Measurements from ENCODE around the gene FNDC3B. TPM values are rescaled to one million over a fixed set of nuclear protein-coding genes. Genes with fewer than 3 reads are reported as not detected.

FNDC3B gene
- total and polyA plus RNA-seq, 2 of the 8 experiments (the other 6 are each of a cell fraction or from before 2014, with no cell fraction given): 14.1 to 44.4 TPM

- Histone ChIP-seq H4K91ac (replicated peaks; ENCODE audit: insufficient read length, low read length) (no peak overlapping the region), H2BK120ac (replicated peaks; ENCODE audit: low read depth, low read length) (no peak overlapping the region), H2AK5ac (ENCODE audit: low read depth, low read length) (no peak overlapping the region), H3K18ac (ENCODE audit: extremely low read depth, low read length) (no peak overlapping the region), H3K27ac (ENCODE audit: low read depth, low read length) (no peak overlapping the region; the same call in 1 of the 2 replicates), H2AFZ (ENCODE audit: low read length) (no peak overlapping the region), H2BK5ac (ENCODE audit: low read depth, low read length) (no peak overlapping the region), H4K5ac (ENCODE audit: insufficient read length, low read depth, low read length) (no peak overlapping the region), H3K23ac (ENCODE audit: insufficient read length) (no peak overlapping the region), H3K56ac (replicated peaks; ENCODE audit: insufficient read length, low read depth, low read length) (no peak overlapping the region), H4K20me1 (replicated peaks in 1 of 2; ENCODE audit: control insufficient read depth in 1 of 2, insufficient read depth in 2 of 2, low read length in 2 of 2) (peaks cover 0 to 2% of the 10 kb centered on the region in 2 experiments), H3K23me2 (ENCODE audit: low read depth, low read length) (no peaks in the 10 kb centered on the region), H3K27me3 (replicated peaks in 1 of 4; ENCODE audit: control insufficient read depth in 3 of 4, extremely low read depth in 1 of 4, insufficient read depth in 3 of 4, low read length in 3 of 4) (no peaks in the 10 kb centered on the region), H2BK12ac (ENCODE audit: low read depth, low read length) (no peak overlapping the region), H3K36me3 (ENCODE audit: control insufficient read depth in 2 of 4, insufficient read depth in 4 of 4, low read length in 3 of 4) (no peaks in the 10 kb centered on the region; a peak in 1 of 8 replicates), H3K14ac (ENCODE audit: insufficient read length) (no peak overlapping the region), H3K9ac (replicated peaks in 1 of 4; ENCODE audit: extremely low read depth in 1 of 4, low read depth in 3 of 4, low read length in 3 of 4) (no peak overlapping the region), H3K4me2 (ENCODE audit: insufficient read depth in 1 of 2, low read depth in 2 of 2, low read length in 2 of 2) (0 out of 4 replicates have a peak overlapping the region, but pooled peaks of 1 of the 2 experiments have one; percentile 6), H3K4me3 (ENCODE audit: extremely low read depth in 1 of 4, insufficient read depth in 2 of 4, low read depth in 3 of 4, low read length in 4 of 4) (peak overlapping the region in 1 of 4 experiments; percentile 9; a peak in 1 of 8 replicates), H3K79me2 (ENCODE audit: control insufficient read depth in 1 of 2, insufficient read depth in 2 of 2, low read length in 2 of 2) (peaks cover 0 to 93% of the 10 kb centered on the region in 2 experiments), H3K9me3 (ENCODE audit: insufficient read depth in 2 of 2, low read depth in 1 of 2, low read length in 1 of 2) (no peaks in the 10 kb centered on the region), H3K79me1 (ENCODE audit: low read depth, low read length) (peaks cover 5% of the 10 kb centered on the region; the same call in 1 of the 2 replicates), H3K4me1 (replicated peaks in 1 of 4; ENCODE audit: control insufficient read depth in 3 of 4, insufficient read depth in 4 of 4, low read length in 3 of 4) (peaks cover 0 to 8% (median 3%) of the 10 kb centered on the region in 4 experiments; a peak in 4 of 7 replicates), H3K4ac (replicated peaks; ENCODE audit: insufficient read length, low read depth, low read length) (no peak overlapping the region), H4K8ac (ENCODE audit: extremely low read depth, insufficient read depth, low read length) (no peak overlapping the region), H2BK15ac (ENCODE audit: low read length) (no peak overlapping the region), H2BK20ac (ENCODE audit: low read length) (no peak overlapping the region)
- no peak for TF ChIP-seq JUN (IDR thresholded peaks at IDR 0.05; ENCODE audit: low read depth, low read length)
- peak; percentile 65 for TF ChIP-seq RFX5 (IDR thresholded peaks at IDR 0.05; ENCODE audit: borderline replicate concordance, low read depth, low read length)
- peak; percentile 94 for TF ChIP-seq YY1 (IDR thresholded peaks at IDR 0.05; ENCODE audit: low read depth, low read length)
- peak; percentile 12; the same call in 1 of the 2 replicates for TF ChIP-seq MAX (IDR thresholded peaks at IDR 0.05)
- TF ChIP-seq ASH2L (IDR thresholded peaks at IDR 0.05; ENCODE audit: low read length): no peak
- TF ChIP-seq KDM1A (IDR thresholded peaks at IDR 0.05; ENCODE audit: borderline replicate concordance, low read length): no peak
- no peak for TF ChIP-seq SRF (IDR thresholded peaks at IDR 0.05; ENCODE audit: low read depth, low read length)
- TF ChIP-seq HDAC2 (IDR thresholded peaks at IDR 0.05; ENCODE audit: borderline replicate concordance in 1 of 2, low read depth in 2 of 2, low read length in 2 of 2): no peak
- TF ChIP-seq ATF3 (IDR thresholded peaks at IDR 0.05; ENCODE audit: insufficient read depth, low read depth, low read length): no peak
- CTCF ChIA-PET (ENCODE audit: partially characterized antibody): interaction anchor here (0.7 to 2.1 kb wide), 4 partner anchors 12 to 228 kb away, joined by 3 to 5 read pairs (median 4); no protein-coding TSS in a partner anchor
- POLR2A ChIA-PET (ENCODE audit: partially characterized antibody): interaction anchor here (1.1 to 1.6 kb wide), 3 partner anchors 15 to 51 kb away, joined by 3 to 5 read pairs (median 5); no protein-coding TSS in a partner anchor
- DNase-seq (ENCODE audit: low read depth in 1 of 2, low spot score in 2 of 2) (no peak), FAIRE-seq (peak; percentile 95)
- 23% methylated on average over 2 of the region's 2 CpGs; no CpG with 5 or more reads in 1 of the 2 experiments for WGBS, 2 experiments (ENCODE audit: extremely low coverage in 1 of 2, insufficient coverage in 1 of 2, insufficient read length in 1 of 2, insufficient replicate concordance in 2 of 2, low coverage in 1 of 2, low lambda C conversion rate in 2 of 2, missing lambda C conversion rate in 1 of 2)
Observed at GRCh38 chr3:172104471-172105072, 65.2 kb downstream of the FNDC3B start.
